HG03064 (cell line): Measurements from ENCODE around the gene AGBL2.
"Not testable (repeated sequence)": the region's sequence is repeated elsewhere in the genome, so short reads cannot be mapped to it uniquely, and the experiment has no call there.

Experiments used
- ATAC-seq: cut with Tn5 transposase; IDR thresholded peaks from one replicate; pipeline ENCODE4 v1.9.1; 2021; ENCODE audit warnings: low read depth; ENCODE audit not compliant: unreplicated experiment

The AGBL2 gene

GRCh38 chr11:47715082-47715669, at the start of gene AGBL2:
Gene AGBL2 (minus strand): TSS chr11:47715369. CDS start chr11:47714650, 719 bp downstream.
- peak; percentile 98 for ATAC-seq

- not testable (repeated sequence) for ATAC-seq
Measured at GRCh38 chr11:47759291-47759690, 44.1 kb upstream of the AGBL2 start.

GRCh38 chr11:47756208-47756607, 41.0 kb upstream of the AGBL2 start:
- no peak for ATAC-seq

- ATAC-seq = no peak
Measured at GRCh38 chr11:47750725-47751124, 35.6 kb upstream of the AGBL2 start.

GRCh38 chr11:47742494-47742893, 27.3 kb upstream of the AGBL2 start:
- not testable (repeated sequence) for ATAC-seq

GRCh38 chr11:47737817-47738216, 22.6 kb upstream of the AGBL2 start:
- ATAC-seq = not testable (repeated sequence)

GRCh38 chr11:47732271-47732670, 17.1 kb upstream of the AGBL2 start:
- ATAC-seq = no peak

GRCh38 chr11:47731475-47731874, 16.3 kb upstream of the AGBL2 start:
- ATAC-seq = no peak

GRCh38 chr11:47726878-47727514, 11.8 kb upstream of the AGBL2 start:
- no peak for ATAC-seq

- no peak for ATAC-seq
Measured at GRCh38 chr11:47726118-47726442, 10.9 kb upstream of the AGBL2 start.

- no peak for ATAC-seq
Measured at GRCh38 chr11:47725442-47726117, 10.4 kb upstream of the AGBL2 start.

GRCh38 chr11:47724041-47724729, 9.0 kb upstream of the AGBL2 start:
- ATAC-seq = no peak

- ATAC-seq = no peak
Measured at GRCh38 chr11:47723041-47723440, 7.9 kb upstream of the AGBL2 start.

GRCh38 chr11:47720651-47721050, 5.5 kb upstream of the AGBL2 start:
- ATAC-seq = no peak

GRCh38 chr11:47716692-47717091, 1.5 kb upstream of the AGBL2 start:
- no peak for ATAC-seq

- ATAC-seq = no peak
Measured at GRCh38 chr11:47714554-47715081, 551 bp downstream of the AGBL2 start.

- ATAC-seq = no peak
Measured at GRCh38 chr11:47711816-47712215, 3.4 kb downstream of the AGBL2 start.

- ATAC-seq = no peak
Measured at GRCh38 chr11:47711225-47711624, 3.9 kb downstream of the AGBL2 start.

GRCh38 chr11:47707275-47707786, 7.8 kb downstream of the AGBL2 start:
- not testable (repeated sequence) for ATAC-seq

- no peak for ATAC-seq
Measured at GRCh38 chr11:47705721-47706120, 9.4 kb downstream of the AGBL2 start.

GRCh38 chr11:47691979-47692378, 23.2 kb downstream of the AGBL2 start:
- ATAC-seq = no peak
